GM12878 (cell line): ENCODE results near the gene MAT1A. TPM values are rescaled to one million over a fixed set of nuclear protein-coding genes. Genes with fewer than 3 reads are reported as not detected.
A peak's percentile ranks its signal among the peaks of the same experiment; 100 is the strongest.
"Not testable (repeated sequence)": the region's sequence is repeated elsewhere in the genome, so short reads cannot be mapped to it uniquely, and the experiment has no call there.

Source experiments
- ATAC-seq: fragments of 200-7000 bp; cut with Tn5 transposase; 3 replicates; pipeline ENCODE4 v1.9.1; 2020; ENCODE audit warnings: mild to moderate bottlenecking, moderate library complexity
- BruUV-seq: library from RNA; stranded (reverse); fragments of 400-500 nt; replicated peaks from 2 replicates; lab custom pipeline; 2021; lab: Mats Ljungman, UMichigan
- CTCF ChIA-PET: fragments of 300-600 bp; sonication (Branson Sonifier 250); formaldehyde crosslinking; extraction: SDS; loops from one replicate; lab custom pipeline; 2021; ENCODE audit warnings: inconsistent platforms; lab: Yijun Ruan, JAX
- POLR2A ChIA-PET: fragments of 350-600 bp; formaldehyde crosslinking; extraction: SDS; loops from one replicate; lab custom pipeline; 2021; ENCODE audit warnings: inconsistent platforms; lab: Charles Lee
- RAD21 ChIA-PET: fragments of 300-600 bp; sonication (Branson Sonifier 250); formaldehyde crosslinking; loops from one replicate; lab custom pipeline; 2023; ENCODE audit warnings: antibody characterized with exemption; ENCODE audit not compliant: unreplicated experiment; lab: Charles Lee
- SMC1A ChIA-PET: fragments of 300-600 bp; sonication (Branson Sonifier 250); formaldehyde crosslinking; loops from one replicate; lab custom pipeline; 2023; ENCODE audit not compliant: unreplicated experiment, uncharacterized antibody; lab: Charles Lee
- DNase-seq: peaks from one replicate; pipeline ENCODE4 v3.0.0-alpha.2; 2011; ENCODE audit warnings: low read depth, low spot score
- FAIRE-seq: peaks from 3 replicates; lab custom pipeline; 2011; peaks lifted over from hg19 to GRCh38; lab: Jason Lieb, UNC
- H2AFZ ChIP-seq: 2 replicates; pipeline ENCODE4 v1.6.0; 2011; ENCODE audit warnings: low read depth, low read length, control low read depth; ENCODE audit not compliant: control insufficient read depth
- H3K27ac ChIP-seq: 2 replicates; pipeline ENCODE4 v1.5.1; 2011; ENCODE audit warnings: control low read depth; ENCODE audit not compliant: control insufficient read depth, insufficient read depth
- H3K27me3 ChIP-seq, 2 experiments: replicated peaks in 1 of 2; 2 replicates each; pipeline versions ENCODE4 v1.6.0 to v1.6.1; 2011; ENCODE audit warnings: low read length in 1 of 2; ENCODE audit not compliant: control insufficient read depth in 2 of 2, insufficient read depth in 2 of 2
- H3K36me3 ChIP-seq, 2 experiments: 2 replicates each; pipeline ENCODE4 v1.5.1; 2011; ENCODE audit warnings: low read length in 1 of 2; ENCODE audit not compliant: control insufficient read depth in 2 of 2, insufficient read depth in 2 of 2
- H3K4me1 ChIP-seq: 2 replicates; pipeline ENCODE4 v1.6.1; 2011; ENCODE audit warnings: mild to moderate bottlenecking, low read length, moderate library complexity, mixed read lengths; ENCODE audit not compliant: control insufficient read depth, insufficient read depth
- H3K4me2 ChIP-seq: 2 replicates; pipeline ENCODE4 v1.6.0; 2011; ENCODE audit warnings: control low read depth; ENCODE audit not compliant: control insufficient read depth, insufficient read depth
- H3K4me3 ChIP-seq: fragments of 200-600 bp; sonication (generic); 2 replicates; pipeline ENCODE4 v1.5.1; 2016
- H3K79me2 ChIP-seq: 2 replicates; pipeline ENCODE4 v1.6.0; 2011; ENCODE audit warnings: low read length; ENCODE audit not compliant: control insufficient read depth, insufficient read depth
- H3K9ac ChIP-seq: 2 replicates; pipeline ENCODE4 v1.8.0; 2011; ENCODE audit warnings: low read length, control low read depth, mixed read lengths; ENCODE audit not compliant: control insufficient read depth, insufficient read depth
- H3K9me3 ChIP-seq: replicated peaks from 3 replicates; pipeline ENCODE4 v1.5.1; 2011; ENCODE audit warnings: mild to moderate bottlenecking, low read length; ENCODE audit not compliant: control insufficient read depth, insufficient read depth
- H4K20me1 ChIP-seq: 2 replicates; pipeline ENCODE4 v1.6.0; 2011; ENCODE audit not compliant: control insufficient read depth, insufficient read depth
- MYC ChIP-seq: IDR thresholded peaks from 2 replicates; pipeline ENCODE4 v1.6.1; 2011; ENCODE audit warnings: mild to moderate bottlenecking, low read length, moderate library complexity, inconsistent platforms; ENCODE audit not compliant: insufficient read depth, insufficient replicate concordance, insufficient read length, severe bottlenecking
- RUNX3 ChIP-seq: IDR thresholded peaks from 2 replicates; pipeline ENCODE4 v1.6.1; 2012; ENCODE audit warnings: low read length, inconsistent platforms
- SMAD1 ChIP-seq: fragments of 450-650 bp; IDR thresholded peaks from 2 replicates; pipeline ENCODE4 v1.6.1; 2018; ENCODE audit warnings: mild to moderate bottlenecking, low read depth; ENCODE audit not compliant: partially characterized antibody
- TCF12 ChIP-seq: IDR thresholded peaks from 2 replicates; pipeline ENCODE4 v1.6.1; 2011; ENCODE audit warnings: low read depth, mild to moderate bottlenecking, low read length
- whole genome bisulfite sequencing: methylation state at CpG from one replicate; pipeline ENCODE4 v1.1.6; 2016; ENCODE audit warnings: low lambda C conversion rate; ENCODE audit not compliant: insufficient replicate concordance, insufficient coverage; ENCODE audit errors: missing lambda C conversion rate; 5-methylcytosine and 5-hydroxymethylcytosine counted together
- in situ Hi-C: fragments of 300-500 bp; cut with MboI; formaldehyde crosslinking; loops from 9 replicates; pipeline ENCODE4 v1.14.3; 2018; ENCODE audit warnings: mixed read lengths
- intact Hi-C: fragments of 100-400 bp; cut with micrococcal nuclease; formaldehyde crosslinking; loops from one replicate; pipeline ENCODE4 v1.14.2; 2022; ENCODE audit not compliant: unreplicated experiment
- polyA plus RNA-seq, 11 experiments: library from polyadenylated mRNA; depleted of rRNA in 4 of 11; unstranded in 6 of 11; stranded (reverse) in 5 of 11; fragments of >200 nt; fragmentation: Nextera tagmentation in 4 of 11; fragmentation: Illumina TruSeq in 1 of 11; extraction: Ambion mirVana in 4 of 11; extraction: Trizol in 1 of 11; gene quantifications; 1 replicate in 1 of 11; 2 replicates in 10 of 11; pipeline versions ENCODE4 v1.2.1 to v1.2.3, GENCODE V29; 2011 to 2016; ENCODE audit warnings: inconsistent platforms in 2 of 11, missing spikeins in 2 of 11, low read depth in 1 of 11
- total RNA-seq, 4 experiments: library from RNA; depleted of rRNA in 3 of 4; stranded (reverse); fragments of >200 nt in 3 of 4; fragmentation: Illumina TruSeq in 1 of 4; extraction: Trizol in 1 of 4; gene quantifications; 2 replicates each; pipeline versions ENCODE4 v1.2.1 to v1.2.3, GENCODE V29; 2013 to 2021

The MAT1A gene
- total and polyA plus RNA-seq, 10 of the 15 experiments (the other 5 are each of a cell fraction or from before 2014, with no cell fraction given), result 0.23 TPM; not detected in 9

- H3K9ac ChIP-seq, H3K27me3 ChIP-seq, DNase-seq, H3K27ac ChIP-seq, RAD21 ChIA-PET, H3K4me1 ChIP-seq, H3K4me2 ChIP-seq, ATAC-seq, H3K4me3 ChIP-seq, BruUV-seq, H3K9me3 ChIP-seq, H3K79me2 ChIP-seq, in situ Hi-C loops, FAIRE-seq, H4K20me1 ChIP-seq, H3K36me3 ChIP-seq, H2AFZ ChIP-seq, SMC1A ChIA-PET, POLR2A ChIA-PET, intact Hi-C loops, CTCF ChIA-PET: not testable (repeated sequence)
- WGBS, result 0% methylated on average over 1 of the region's 1 CpG
These were observed 35.5 kb downstream of the MAT1A start for GRCh38 chr10:80253963-80254271.

DNA sequence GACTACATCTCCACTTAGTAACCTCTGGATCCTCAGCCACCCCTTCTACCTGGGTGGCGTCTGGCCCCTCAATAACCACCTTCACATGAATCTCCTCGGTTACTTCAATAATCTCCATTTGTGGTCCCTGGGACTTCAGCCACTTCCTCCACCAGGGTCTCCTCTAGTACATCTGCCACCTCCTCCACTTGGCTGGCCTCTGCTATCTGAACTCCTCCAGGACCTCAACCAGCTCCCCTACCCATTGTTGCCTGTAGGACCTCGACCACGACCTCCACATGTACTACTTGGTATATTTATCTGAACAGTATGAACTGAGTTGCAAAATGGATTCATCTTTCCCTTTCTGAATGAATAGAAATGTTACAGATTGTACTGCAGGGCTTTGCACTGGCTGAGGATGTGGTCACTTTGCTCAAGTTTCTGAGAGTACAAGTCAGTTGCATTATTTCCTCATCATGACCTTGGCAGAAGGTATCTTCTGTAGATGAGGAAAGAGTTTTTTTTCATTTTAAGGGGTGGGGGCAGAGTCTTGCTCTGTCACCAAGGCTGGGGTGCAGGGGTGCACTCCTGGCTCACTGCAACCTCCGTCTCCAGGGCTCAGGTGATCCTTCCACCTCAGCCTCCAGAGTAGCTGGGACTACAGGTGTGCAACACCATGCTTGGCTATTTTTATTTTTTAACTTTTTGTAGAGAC is 36.0 kb downstream of the MAT1A start:
- FAIRE-seq, result no peak
- ChIA-PET CTCF (interaction anchor here (2.8 kb wide), 1 partner anchor 109 kb away, joined by 10 read pairs; no protein-coding TSS in a partner anchor), RAD21 (interaction anchor here (1.5 to 1.6 kb wide), 2 partner anchors 102 to 109 kb away, joined by 3 to 7 read pairs; no protein-coding TSS in a partner anchor), SMC1A (interaction anchor here (1.3 kb wide), 1 partner anchor 110 kb away, joined by 6 read pairs; no protein-coding TSS in a partner anchor)
- in situ Hi-C loops, result no loop called here
- peak overlapping the region; percentile 4; the same call in 1 of the 2 replicates for H3K4me2 ChIP-seq
- no peak overlapping the region for H3K9ac ChIP-seq
- no peak overlapping the region for H2AFZ ChIP-seq
- H3K9me3 ChIP-seq, result no peaks in the 10 kb centered on the region
- H3K36me3 ChIP-seq, result no peaks in the 10 kb centered on the region
- intact Hi-C loops, result no loop called here
- no peak for TF ChIP-seq SMAD1
- no peak for TF ChIP-seq MYC
- TF ChIP-seq RUNX3, result peak; percentile 49
- TF ChIP-seq TCF12, result no peak
- TF ChIP-seq, all 136 proteins: peak for 1
- no peak overlapping the region for H3K27ac ChIP-seq
- POLR2A ChIA-PET, result no interaction called here
- no TSS peak for BruUV-seq
- ATAC-seq (no peak; the same call in 2 of the 3 replicates), DNase-seq (peak; percentile 11)
- peaks cover 8% of the 10 kb centered on the region for H3K4me1 ChIP-seq
- no peaks in the 10 kb centered on the region; a peak in 1 of 4 replicates for H3K27me3 ChIP-seq
- WGBS, result 12% methylated on average over 5 of the region's 5 CpGs
- no peaks in the 10 kb centered on the region for H4K20me1 ChIP-seq
- no peak overlapping the region for H3K4me3 ChIP-seq
- no peaks in the 10 kb centered on the region for H3K79me2 ChIP-seq
